CD14-positive monocyte (primary cell): Measurements from ENCODE around the gene SYDE1. TPM values are rescaled to one million over a fixed set of nuclear protein-coding genes. Genes with fewer than 3 reads are reported as not detected.

Experiments used
- DNase-seq, 3 donors: peaks; one replicate each; pipeline ENCODE4 v3.0.0-alpha.2; 2011 to 2022
- H2AFZ ChIP-seq: 2 replicates; pipeline ENCODE4 v1.6.0; 2012; ENCODE audit warnings: mild to moderate bottlenecking, low read depth, low read length, inconsistent platforms; ENCODE audit not compliant: insufficient read depth, poor library complexity, severe bottlenecking
- H3K27ac ChIP-seq, 2 donors: 1 replicate in 1 of 2; 2 replicates in 1 of 2; pipeline ENCODE4 v1.5.1; 2012 to 2013; ENCODE audit warnings: low read length in 2 of 2, control low read depth in 1 of 2, inconsistent platforms in 1 of 2, low read depth in 1 of 2, mild to moderate bottlenecking in 1 of 2
- H3K27me3 ChIP-seq, 2 donors: one replicate each; pipeline versions ENCODE4 v1.6.0 to v1.6.1; 2011 to 2013; ENCODE audit warnings: low read length in 2 of 2; ENCODE audit not compliant: control insufficient read depth in 2 of 2, insufficient read depth in 2 of 2
- H3K36me3 ChIP-seq, 2 donors: replicated peaks in 1 of 2; 1 replicate in 1 of 2; 2 replicates in 1 of 2; pipeline versions ENCODE4 v1.5.1 to v1.6.1; 2012 to 2013; ENCODE audit warnings: low read length in 2 of 2, control low read depth in 1 of 2, inconsistent platforms in 1 of 2, mild to moderate bottlenecking in 1 of 2; ENCODE audit not compliant: insufficient read depth in 2 of 2, control insufficient read depth in 1 of 2
- H3K4me1 ChIP-seq, 2 donors: 1 replicate in 1 of 2; 2 replicates in 1 of 2; pipeline versions ENCODE4 v1.5.1 to v1.6.1; 2012 to 2013; ENCODE audit warnings: low read length in 2 of 2, control low read depth in 1 of 2, inconsistent platforms in 1 of 2, mild to moderate bottlenecking in 1 of 2, moderate library complexity in 1 of 2; ENCODE audit not compliant: insufficient read depth in 2 of 2, control insufficient read depth in 1 of 2
- H3K4me2 ChIP-seq: replicated peaks from 2 replicates; pipeline ENCODE3; 2012; ENCODE audit warnings: low read length, moderate library complexity, mild to moderate bottlenecking; ENCODE audit not compliant: poor library complexity, severe bottlenecking; ENCODE audit errors: extremely low read depth
- H3K4me3 ChIP-seq, 3 experiments: fragments of 200-600 bp in 1 of 3; sonication (generic) in 1 of 3; replicated peaks in 1 of 3; 1 replicate in 2 of 3; 2 replicates in 1 of 3; pipeline ENCODE4 v1.5.1; 2011 to 2013; ENCODE audit warnings: low read length in 3 of 3, mild to moderate bottlenecking in 3 of 3, control low read depth in 2 of 3, low read depth in 2 of 3, inconsistent platforms in 1 of 3, moderate library complexity in 1 of 3
- H3K79me2 ChIP-seq: 2 replicates; pipeline ENCODE4 v1.6.0; 2012; ENCODE audit warnings: mild to moderate bottlenecking, control low read depth, inconsistent platforms, low read length, moderate library complexity; ENCODE audit not compliant: insufficient read depth
- H3K9ac ChIP-seq: 2 replicates; pipeline ENCODE4 v1.6.0; 2017; ENCODE audit warnings: low read length, mild to moderate bottlenecking; ENCODE audit not compliant: insufficient read depth, poor library complexity, severe bottlenecking
- H3K9me3 ChIP-seq, 2 donors: replicated peaks in 1 of 2; 1 replicate in 1 of 2; 2 replicates in 1 of 2; pipeline versions ENCODE4 v1.5.1 to v1.6.1; 2012 to 2013; ENCODE audit warnings: low read length in 2 of 2, control low read depth in 1 of 2; ENCODE audit not compliant: control insufficient read depth in 1 of 2, insufficient read depth in 1 of 2
- H4K20me1 ChIP-seq: 2 replicates; pipeline ENCODE4 v1.6.0; 2012; ENCODE audit warnings: mild to moderate bottlenecking, low read length, control low read depth, moderate library complexity; ENCODE audit not compliant: insufficient read depth
- H3K27ac Mint-ChIP-seq, 7 donors: one replicate each; pipeline ENCODE4 v1.8.0; 2020; ENCODE audit warnings: mild to moderate bottlenecking in 7 of 7, mixed read lengths in 7 of 7, moderate library complexity in 6 of 7, inconsistent platforms in 2 of 7
- H3K27me3 Mint-ChIP-seq, 3 donors: one replicate each; pipeline ENCODE4 v1.8.0; 2021 to 2022; ENCODE audit warnings: low read depth in 3 of 3, mild to moderate bottlenecking in 3 of 3, mixed read lengths in 3 of 3, moderate library complexity in 3 of 3, inconsistent platforms in 1 of 3
- H3K36me3 Mint-ChIP-seq, 2 donors: one replicate each; pipeline ENCODE4 v1.8.0; 2020; ENCODE audit warnings: mixed read lengths in 2 of 2, inconsistent platforms in 1 of 2, mild to moderate bottlenecking in 1 of 2
- H3K4me1 Mint-ChIP-seq: one replicate; pipeline ENCODE4 v1.8.0; 2020; ENCODE audit warnings: mild to moderate bottlenecking, mixed read lengths
- H3K4me3 Mint-ChIP-seq, 2 donors: one replicate each; pipeline ENCODE4 v1.8.0; 2020; ENCODE audit warnings: mild to moderate bottlenecking in 2 of 2, mixed read lengths in 2 of 2, moderate library complexity in 1 of 2
- H3K9me3 Mint-ChIP-seq, 7 donors: one replicate each; pipeline ENCODE4 v1.8.0; 2020 to 2022; ENCODE audit warnings: mixed read lengths in 7 of 7, mild to moderate bottlenecking in 6 of 7, moderate library complexity in 6 of 7, inconsistent platforms in 2 of 7
- CTCF ChIP-seq: fragments of 200-600 bp; IDR thresholded peaks from one replicate; pipeline ENCODE4 v1.8.0; 2022; ENCODE audit warnings: antibody characterized with exemption, mild to moderate bottlenecking
- WGBS: methylation state at CpG from one replicate; pipeline ENCODE4 v1.1.5; 2013; ENCODE audit warnings: missing lambda C conversion rate; ENCODE audit not compliant: insufficient coverage; 5-methylcytosine and 5-hydroxymethylcytosine counted together
- intact Hi-C, 2 donors: fragments of 100-400 bp; cut with micrococcal nuclease; formaldehyde crosslinking; loops; one replicate each; pipeline versions ENCODE4 v1.15.0 to v1.15.1; 2023
- polyA plus RNA-seq, 3 donors: library from polyadenylated mRNA; depleted of rRNA in 1 of 3; unstranded in 2 of 3; stranded (reverse) in 1 of 3; fragments of 300-500 nt in 2 of 3; fragments of >200 nt in 1 of 3; fragmentation: Illumina TruSeq in 2 of 3; gene quantifications; 1 replicate in 2 of 3; 2 replicates in 1 of 3; pipeline ENCODE4 v1.2.3, GENCODE V29; 2012 to 2021

The SYDE1 gene
- polyA plus RNA-seq, 3 donors: not detected

- Histone ChIP-seq H3K36me3 (no peaks in the 10 kb centered on the region), H4K20me1 (no peaks in the 10 kb centered on the region), H3K9ac (no peak overlapping the region), H2AFZ (no peak overlapping the region), H3K4me2 (no peak overlapping the region), H3K9me3 (no peaks in the 10 kb centered on the region), H3K4me1 (no peaks in the 10 kb centered on the region), H3K79me2 (no peaks in the 10 kb centered on the region), H3K27me3 (peaks cover 0 to 3% of the 10 kb centered on the region in 2 donors), H3K4me3 (no peak overlapping the region), H3K27ac (no peak overlapping the region)
- no peak for TF ChIP-seq CTCF
- WGBS: 86% methylated on average over 18 of the region's 23 CpGs
- H3K4me1 Mint-ChIP-seq: no peaks in the 10 kb centered on the region
- H3K27me3 Mint-ChIP-seq: peaks cover 0 to 16% (median 0%) of the 10 kb centered on the region in 3 donors
- no peak for DNase-seq
- no peak overlapping the region for H3K27ac Mint-ChIP-seq
- peaks cover 0 to 2% (median 0%) of the 10 kb centered on the region in 7 donors for H3K9me3 Mint-ChIP-seq
- H3K36me3 Mint-ChIP-seq: no peaks in the 10 kb centered on the region
- intact Hi-C loops: no loop called here
- no peak overlapping the region for H3K4me3 Mint-ChIP-seq
Observed at GRCh38 chr19:15072930-15073647, 34.1 kb upstream of the SYDE1 start.

- DNase-seq: no peak
- no peak overlapping the region for H2AFZ ChIP-seq
- H3K79me2 ChIP-seq: no peaks in the 10 kb centered on the region
- no peaks in the 10 kb centered on the region for H3K9me3 ChIP-seq
- no peak overlapping the region for H3K27ac Mint-ChIP-seq
- H3K27me3 ChIP-seq: no peaks in the 10 kb centered on the region
- no peak overlapping the region for H3K4me3 ChIP-seq
- no peak overlapping the region for H3K9ac ChIP-seq
- no peaks in the 10 kb centered on the region for H3K36me3 Mint-ChIP-seq
- H3K9me3 Mint-ChIP-seq: peaks cover 0 to 2% (median 0%) of the 10 kb centered on the region in 7 donors
- no peaks in the 10 kb centered on the region for H4K20me1 ChIP-seq
- H3K4me1 ChIP-seq: no peaks in the 10 kb centered on the region
- intact Hi-C loops: no loop called here
- no peak for TF ChIP-seq CTCF
- H3K4me1 Mint-ChIP-seq: no peaks in the 10 kb centered on the region
- WGBS: 100% methylated on average over 1 of the region's 2 CpGs
- peaks cover 0 to 18% (median 3%) of the 10 kb centered on the region in 3 donors for H3K27me3 Mint-ChIP-seq
- no peaks in the 10 kb centered on the region for H3K36me3 ChIP-seq
- H3K27ac ChIP-seq: no peak overlapping the region
- no peak overlapping the region for H3K4me2 ChIP-seq
- no peak overlapping the region for H3K4me3 Mint-ChIP-seq
Observed at GRCh38 chr19:15074371-15074770, 32.8 kb upstream of the SYDE1 start.
